A673 (cell line): Measurements from ENCODE around the gene SBK3.

Source experiments
- CTCF ChIP-seq: fragments of 300-800, 200-600 bp; sonication (generic); conservative IDR thresholded peaks from 2 replicates; pipeline ENCODE4 v1.5.1; 2017; ENCODE audit warnings: low read depth, mild to moderate bottlenecking, antibody characterized with exemption, low read length, moderate library complexity, mixed read lengths
- EZH2 ChIP-seq: fragments of 200-600 bp; sonication (generic); IDR thresholded peaks from 2 replicates; pipeline ENCODE4 v1.6.1; 2017; ENCODE audit warnings: borderline replicate concordance, low read depth, mild to moderate bottlenecking, mixed read lengths, antibody characterized with exemption, low read length; ENCODE audit not compliant: poor library complexity, severe bottlenecking

- TF ChIP-seq CTCF (no peak), EZH2 (no peak)
Measured at GRCh38 chr19:55519451-55520311, 25.7 kb downstream of the SBK3 start.
